Liver (tissue), 9 donors: ENCODE results near the gene DOCK1. TPM values are rescaled to one million over a fixed set of nuclear protein-coding genes. Genes with fewer than 3 reads are reported as not detected.

ENCODE experiments used
- DNase-seq: peaks from one replicate; pipeline ENCODE4 v3.0.0-alpha.2; 2017; ENCODE audit warnings: low spot score
- H3K27ac ChIP-seq, 2 donors: one replicate each; pipeline ENCODE4 v1.7.0; 2013; ENCODE audit warnings: inconsistent platforms in 2 of 2, low read length in 2 of 2, control low read depth in 1 of 2, low read depth in 1 of 2, mild to moderate bottlenecking in 1 of 2
- H3K27me3 ChIP-seq, 4 donors: one replicate each; pipeline versions ENCODE4 v1.6.1 to v1.7.0; 2013; ENCODE audit warnings: low read length in 3 of 4, inconsistent platforms in 1 of 4, mild to moderate bottlenecking in 1 of 4, moderate library complexity in 1 of 4; ENCODE audit not compliant: control insufficient read depth in 4 of 4, insufficient read depth in 4 of 4
- H3K36me3 ChIP-seq, 4 donors: one replicate each; pipeline versions ENCODE4 v1.6.1 to v1.7.0; 2013; ENCODE audit warnings: low read length in 3 of 4, mild to moderate bottlenecking in 3 of 4, low read depth in 1 of 4, moderate library complexity in 1 of 4; ENCODE audit not compliant: control insufficient read depth in 4 of 4, insufficient read depth in 3 of 4
- H3K4me1 ChIP-seq, 4 donors: one replicate each; pipeline versions ENCODE4 v1.6.1 to v1.7.0; 2013; ENCODE audit warnings: low read length in 3 of 4, mild to moderate bottlenecking in 3 of 4, moderate library complexity in 1 of 4; ENCODE audit not compliant: control insufficient read depth in 4 of 4, insufficient read depth in 4 of 4
- H3K4me3 ChIP-seq, 3 donors: one replicate each; pipeline versions ENCODE4 v1.6.1 to v1.7.0; 2013; ENCODE audit warnings: low read length in 3 of 3, control low read depth in 1 of 3, low read depth in 1 of 3, mild to moderate bottlenecking in 1 of 3
- H3K9ac ChIP-seq, 2 donors: one replicate each; pipeline ENCODE4 v1.7.0; 2013; ENCODE audit warnings: low read length in 2 of 2, mild to moderate bottlenecking in 2 of 2, moderate library complexity in 2 of 2, control low read depth in 1 of 2, low read depth in 1 of 2
- H3K9me3 ChIP-seq, 4 donors: one replicate each; pipeline versions ENCODE4 v1.6.1 to v1.7.0; 2013; ENCODE audit warnings: low read length in 3 of 4; ENCODE audit not compliant: control insufficient read depth in 4 of 4
- CTCF ChIP-seq: fragments of 150-350 bp; IDR thresholded peaks from 2 replicates; pipeline ENCODE4 v1.5.1; 2017; ENCODE audit warnings: improper control_type of control experiment, low read depth, low read length; ENCODE audit not compliant: missing input control
- FOXA1 ChIP-seq: IDR thresholded peaks from 2 replicates; pipeline ENCODE4 v1.6.1; 2016; ENCODE audit warnings: antibody characterized with exemption
- FOXA2 ChIP-seq: IDR thresholded peaks from 2 replicates; pipeline ENCODE4 v1.6.1; 2016; ENCODE audit warnings: antibody characterized with exemption
- GABPA ChIP-seq, 2 donors: IDR thresholded peaks in 1 of 2; conservative IDR thresholded peaks in 1 of 2; 2 replicates each; pipeline ENCODE4 v1.6.1; 2016; ENCODE audit warnings: antibody characterized with exemption in 2 of 2, mild to moderate bottlenecking in 1 of 2, moderate library complexity in 1 of 2
- HNF4A ChIP-seq, 2 donors: conservative IDR thresholded peaks; 2 replicates each; pipeline ENCODE4 v1.6.1; 2016; ENCODE audit warnings: antibody characterized with exemption in 2 of 2, mild to moderate bottlenecking in 2 of 2
- HNF4G ChIP-seq: IDR thresholded peaks from 2 replicates; pipeline ENCODE4 v1.6.1; 2016; ENCODE audit warnings: antibody characterized with exemption
- JUND ChIP-seq, 2 donors: IDR thresholded peaks; 2 replicates each; pipeline ENCODE4 v1.6.1; 2016; ENCODE audit warnings: antibody characterized with exemption in 2 of 2
- NR2F2 ChIP-seq: IDR thresholded peaks from 2 replicates; pipeline ENCODE4 v1.6.1; 2016; ENCODE audit warnings: antibody characterized with exemption
- RAD21 ChIP-seq, 2 donors: IDR thresholded peaks; 2 replicates each; pipeline ENCODE4 v1.6.1; 2016; ENCODE audit warnings: antibody characterized with exemption in 2 of 2, mild to moderate bottlenecking in 2 of 2
- RXRA ChIP-seq, 2 donors: IDR thresholded peaks; 2 replicates each; pipeline ENCODE4 v1.6.1; 2017 to 2018; ENCODE audit warnings: antibody characterized with exemption in 2 of 2, mild to moderate bottlenecking in 1 of 2
- SP1 ChIP-seq: IDR thresholded peaks from 2 replicates; pipeline ENCODE4 v1.6.1; 2018; ENCODE audit warnings: antibody characterized with exemption, mild to moderate bottlenecking
- YY1 ChIP-seq: IDR thresholded peaks from 2 replicates; pipeline ENCODE4 v1.6.1; 2016; ENCODE audit warnings: antibody characterized with exemption, mild to moderate bottlenecking
- WGBS: extraction: QIAGEN DNeasy Blood & Tissue Kit; methylation state at CpG from one replicate; pipeline ENCODE4 v1.1.7; 2013; 5-methylcytosine and 5-hydroxymethylcytosine counted together
- polyA plus RNA-seq, 2 donors: library from polyadenylated mRNA; stranded (reverse) in 1 of 2; unstranded in 1 of 2; fragments of 200-250 nt in 1 of 2; fragments of >200 nt in 1 of 2; fragmentation: Nextera tagmentation in 1 of 2; extraction: Ambion mirVana in 1 of 2; gene quantifications; one replicate each; pipeline versions ENCODE4 v1.2.1 to v1.2.3, GENCODE V29; 2013 to 2015
- total RNA-seq, 2 donors: library from RNA; depleted of rRNA; stranded (reverse); fragments of >200 nt; gene quantifications; one replicate each; pipeline ENCODE4 v1.2.3, GENCODE V29; 2014
- TF ChIP-seq, protein P1 (sequence below): IDR thresholded peaks from 2 replicates; pipeline ENCODE4 v1.6.1; 2016; ENCODE audit warnings: antibody characterized with exemption, mild to moderate bottlenecking
- TF ChIP-seq, protein P2 (sequence below): IDR thresholded peaks from 2 replicates; pipeline ENCODE4 v1.6.1; 2016; ENCODE audit warnings: antibody characterized with exemption
- donor health status: healthy.
- donor health status: healthy.
- donor health status: healthy.
- donor health status: healthy.
- donor health status: healthy.

Gene DOCK1
- total and polyA plus RNA-seq, 4 donors, result 3.8 to 28.8 (median 9.1) TPM

GRCh38 chr10:126959906-126960685, 54.9 kb downstream of the DOCK1 start:
- Histone ChIP-seq H3K4me1 (no peaks in the 10 kb centered on the region), H3K36me3 (no peaks in the 10 kb centered on the region), H3K27me3 (no peaks in the 10 kb centered on the region), H3K27ac (no peak overlapping the region), H3K4me3 (no peak overlapping the region), H3K9ac (no peak overlapping the region), H3K9me3 (no peaks in the 10 kb centered on the region)
- TF ChIP-seq SP1, result no peak
- no peak for DNase-seq
- 96% methylated on average over 16 of the region's 16 CpGs for WGBS

DNA sequence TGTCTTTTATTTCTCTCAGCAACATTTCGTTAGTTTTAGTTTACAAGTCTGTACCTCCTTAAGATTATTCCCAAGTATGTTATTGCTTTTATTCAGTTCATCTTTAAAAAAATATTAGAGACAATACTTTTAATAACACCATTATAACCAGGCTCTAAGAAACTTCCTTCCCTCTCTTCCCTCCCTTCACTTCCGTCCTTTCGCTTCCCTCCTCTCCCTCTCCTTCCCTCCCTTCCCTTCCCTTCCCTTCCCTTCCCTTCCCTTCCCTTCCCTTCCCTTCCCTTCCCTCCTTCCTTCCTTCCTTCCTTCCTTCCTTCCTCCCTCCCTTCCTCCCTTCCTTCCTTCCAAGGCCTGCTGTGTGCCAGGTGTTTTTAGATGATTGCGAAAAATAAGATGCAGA, 58.1 kb downstream of the DOCK1 start:
- TF ChIP-seq, protein P1, sequence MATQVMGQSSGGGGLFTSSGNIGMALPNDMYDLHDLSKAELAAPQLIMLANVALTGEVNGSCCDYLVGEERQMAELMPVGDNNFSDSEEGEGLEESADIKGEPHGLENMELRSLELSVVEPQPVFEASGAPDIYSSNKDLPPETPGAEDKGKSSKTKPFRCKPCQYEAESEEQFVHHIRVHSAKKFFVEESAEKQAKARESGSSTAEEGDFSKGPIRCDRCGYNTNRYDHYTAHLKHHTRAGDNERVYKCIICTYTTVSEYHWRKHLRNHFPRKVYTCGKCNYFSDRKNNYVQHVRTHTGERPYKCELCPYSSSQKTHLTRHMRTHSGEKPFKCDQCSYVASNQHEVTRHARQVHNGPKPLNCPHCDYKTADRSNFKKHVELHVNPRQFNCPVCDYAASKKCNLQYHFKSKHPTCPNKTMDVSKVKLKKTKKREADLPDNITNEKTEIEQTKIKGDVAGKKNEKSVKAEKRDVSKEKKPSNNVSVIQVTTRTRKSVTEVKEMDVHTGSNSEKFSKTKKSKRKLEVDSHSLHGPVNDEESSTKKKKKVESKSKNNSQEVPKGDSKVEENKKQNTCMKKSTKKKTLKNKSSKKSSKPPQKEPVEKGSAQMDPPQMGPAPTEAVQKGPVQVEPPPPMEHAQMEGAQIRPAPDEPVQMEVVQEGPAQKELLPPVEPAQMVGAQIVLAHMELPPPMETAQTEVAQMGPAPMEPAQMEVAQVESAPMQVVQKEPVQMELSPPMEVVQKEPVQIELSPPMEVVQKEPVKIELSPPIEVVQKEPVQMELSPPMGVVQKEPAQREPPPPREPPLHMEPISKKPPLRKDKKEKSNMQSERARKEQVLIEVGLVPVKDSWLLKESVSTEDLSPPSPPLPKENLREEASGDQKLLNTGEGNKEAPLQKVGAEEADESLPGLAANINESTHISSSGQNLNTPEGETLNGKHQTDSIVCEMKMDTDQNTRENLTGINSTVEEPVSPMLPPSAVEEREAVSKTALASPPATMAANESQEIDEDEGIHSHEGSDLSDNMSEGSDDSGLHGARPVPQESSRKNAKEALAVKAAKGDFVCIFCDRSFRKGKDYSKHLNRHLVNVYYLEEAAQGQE, result no peak
- TF ChIP-seq CTCF (no peak), RAD21 (IDR thresholded peaks at IDR 0.05) (no peak), RXRA (IDR thresholded peaks at IDR 0.05) (no peak), JUND (IDR thresholded peaks at IDR 0.05) (no peak), NR2F2 (no peak), FOXA2 (no peak), YY1 (no peak), GABPA (IDR thresholded peaks at IDR 0.05 in 1 of 2, conservative IDR thresholded peaks at IDR 0.05 in 1 of 2) (no peak), HNF4A (conservative IDR thresholded peaks at IDR 0.05) (no peak), FOXA1 (no peak), HNF4G (no peak)
- TF ChIP-seq, protein P2, sequence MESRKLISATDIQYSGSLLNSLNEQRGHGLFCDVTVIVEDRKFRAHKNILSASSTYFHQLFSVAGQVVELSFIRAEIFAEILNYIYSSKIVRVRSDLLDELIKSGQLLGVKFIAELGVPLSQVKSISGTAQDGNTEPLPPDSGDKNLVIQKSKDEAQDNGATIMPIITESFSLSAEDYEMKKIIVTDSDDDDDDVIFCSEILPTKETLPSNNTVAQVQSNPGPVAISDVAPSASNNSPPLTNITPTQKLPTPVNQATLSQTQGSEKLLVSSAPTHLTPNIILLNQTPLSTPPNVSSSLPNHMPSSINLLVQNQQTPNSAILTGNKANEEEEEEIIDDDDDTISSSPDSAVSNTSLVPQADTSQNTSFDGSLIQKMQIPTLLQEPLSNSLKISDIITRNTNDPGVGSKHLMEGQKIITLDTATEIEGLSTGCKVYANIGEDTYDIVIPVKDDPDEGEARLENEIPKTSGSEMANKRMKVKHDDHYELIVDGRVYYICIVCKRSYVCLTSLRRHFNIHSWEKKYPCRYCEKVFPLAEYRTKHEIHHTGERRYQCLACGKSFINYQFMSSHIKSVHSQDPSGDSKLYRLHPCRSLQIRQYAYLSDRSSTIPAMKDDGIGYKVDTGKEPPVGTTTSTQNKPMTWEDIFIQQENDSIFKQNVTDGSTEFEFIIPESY, result no peak
- whole genome bisulfite sequencing, result 86% methylated on average over 4 of the region's 4 CpGs
- no peak overlapping the region for H3K9ac ChIP-seq
- no peak overlapping the region for H3K27ac ChIP-seq
- no peak overlapping the region for H3K4me3 ChIP-seq
- H3K9me3 ChIP-seq, result no peaks in the 10 kb centered on the region
- no peak for DNase-seq
- no peaks in the 10 kb centered on the region for H3K36me3 ChIP-seq
- H3K27me3 ChIP-seq, result no peaks in the 10 kb centered on the region
- no peaks in the 10 kb centered on the region for H3K4me1 ChIP-seq
